ENCODE results near the gene FUNDC2.

GRCh38 chrX:155061760-155062159, 35.1 kb downstream of the FUNDC2 start:
- TF ChIP-seq MIER2 (CRISPR knock-in tag; IDR thresholded peaks at IDR 0.05) (no peak), NKX3-1 (CRISPR knock-in tag; IDR thresholded peaks at IDR 0.05) (no peak), CREM (IDR thresholded peaks at IDR 0.05) (no peak), CREM (CRISPR knock-in tag; IDR thresholded peaks at IDR 0.05) (no peak)

Measured in HepG2 (cell line).